Activated CD4-positive, alpha-beta T cell treated with anti-CD3 and anti-CD28 coated beads for 24 hours (primary cell): ENCODE measurements around the gene OIP5.
"Not testable (repeated sequence)": the region's sequence is repeated elsewhere in the genome, so short reads cannot be mapped to it uniquely, and the experiment has no call there.

Source experiments
- DNase-seq, 2 donors: peaks; one replicate each; pipeline ENCODE4 v3.0.0-alpha.2; 2020; ENCODE audit warnings: low read depth in 2 of 2

Gene OIP5

DNA sequence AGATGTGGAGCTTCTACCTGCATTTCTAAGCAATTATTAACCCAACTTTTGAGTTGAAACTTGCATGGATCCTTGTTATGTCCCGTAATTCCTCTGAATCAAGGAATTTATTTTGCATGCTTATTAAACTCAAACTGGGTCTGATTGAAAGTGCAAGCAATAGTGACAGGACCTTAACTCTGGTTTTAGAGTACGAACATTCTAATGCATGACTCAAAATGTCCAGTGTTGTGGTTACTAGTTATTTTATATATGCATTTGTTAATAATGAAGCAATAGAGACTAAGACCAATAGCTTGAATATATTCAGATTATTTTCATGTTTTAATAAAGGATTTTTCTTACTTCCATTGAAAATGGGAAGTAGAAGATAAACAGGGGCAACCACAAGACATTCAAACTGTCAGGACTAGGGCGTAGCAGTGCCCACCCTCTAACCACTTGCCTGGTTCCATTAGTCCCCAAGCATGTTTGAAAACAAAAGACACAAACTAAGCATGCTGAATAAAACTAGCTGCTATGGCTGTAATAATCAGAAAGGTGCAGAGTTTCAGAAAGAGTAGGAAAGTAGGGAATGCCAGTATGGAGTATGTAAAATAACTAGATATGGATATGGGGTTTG is 28.1 kb downstream of the OIP5 start:
- DNase-seq: no peak

- DNase-seq: no peak
Observed at GRCh38 chr15:41301587-41301986, 30.8 kb downstream of the OIP5 start.

DNA sequence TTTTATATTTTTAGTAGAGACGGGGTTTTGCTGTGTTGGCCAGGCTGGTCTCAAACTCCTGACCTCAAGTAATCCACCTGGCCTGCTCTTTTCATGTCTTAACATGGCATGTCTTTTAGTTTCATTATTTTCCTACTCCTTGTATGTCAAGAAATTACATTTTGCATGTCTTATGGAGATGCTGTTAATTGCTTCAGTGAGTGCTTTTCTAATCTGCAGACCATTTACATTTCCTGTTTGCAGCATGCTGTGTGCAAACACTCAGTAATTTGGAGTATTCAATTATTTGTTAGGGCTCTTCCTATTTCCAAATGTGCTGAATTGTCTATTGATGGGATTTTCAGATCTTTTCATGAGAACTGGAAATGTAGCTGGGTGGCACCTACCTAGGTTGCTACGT is 31.3 kb downstream of the OIP5 start:
- not testable (repeated sequence) for DNase-seq

GRCh38 chr15:41292521-41292920 is 39.9 kb downstream of the OIP5 start:
- no peak for DNase-seq

GRCh38 chr15:41291065-41291631 is 41.2 kb downstream of the OIP5 start:
- no peak for DNase-seq

GRCh38 chr15:41289953-41290352 is 42.4 kb downstream of the OIP5 start:
- DNase-seq: no peak

DNA sequence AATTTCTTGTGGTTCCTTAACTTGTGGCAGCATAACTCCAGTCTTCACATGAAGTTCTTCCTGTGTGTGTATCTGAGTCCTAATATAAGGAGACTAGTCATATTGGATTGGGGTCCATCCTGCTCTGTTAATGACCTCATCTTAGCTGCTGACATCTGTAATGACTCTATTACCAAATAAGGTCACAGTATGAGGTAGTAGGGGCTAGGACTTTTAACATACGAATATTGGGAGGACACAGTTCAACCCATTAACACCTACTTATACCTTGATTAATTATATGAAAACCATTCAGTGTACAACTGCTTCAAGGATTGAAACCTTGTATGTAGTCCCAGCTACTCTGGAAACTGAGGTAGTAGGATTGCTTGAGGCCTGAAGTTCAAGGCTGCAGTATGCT is 43.9 kb downstream of the OIP5 start:
- no peak for DNase-seq

- DNase-seq: no peak
Observed at GRCh38 chr15:41286665-41287333, 45.6 kb downstream of the OIP5 start.

GRCh38 chr15:41285285-41285684 is 47.1 kb downstream of the OIP5 start:
- no peak for DNase-seq

GRCh38 chr15:41284427-41285177 is 47.8 kb downstream of the OIP5 start:
- no peak for DNase-seq

DNA sequence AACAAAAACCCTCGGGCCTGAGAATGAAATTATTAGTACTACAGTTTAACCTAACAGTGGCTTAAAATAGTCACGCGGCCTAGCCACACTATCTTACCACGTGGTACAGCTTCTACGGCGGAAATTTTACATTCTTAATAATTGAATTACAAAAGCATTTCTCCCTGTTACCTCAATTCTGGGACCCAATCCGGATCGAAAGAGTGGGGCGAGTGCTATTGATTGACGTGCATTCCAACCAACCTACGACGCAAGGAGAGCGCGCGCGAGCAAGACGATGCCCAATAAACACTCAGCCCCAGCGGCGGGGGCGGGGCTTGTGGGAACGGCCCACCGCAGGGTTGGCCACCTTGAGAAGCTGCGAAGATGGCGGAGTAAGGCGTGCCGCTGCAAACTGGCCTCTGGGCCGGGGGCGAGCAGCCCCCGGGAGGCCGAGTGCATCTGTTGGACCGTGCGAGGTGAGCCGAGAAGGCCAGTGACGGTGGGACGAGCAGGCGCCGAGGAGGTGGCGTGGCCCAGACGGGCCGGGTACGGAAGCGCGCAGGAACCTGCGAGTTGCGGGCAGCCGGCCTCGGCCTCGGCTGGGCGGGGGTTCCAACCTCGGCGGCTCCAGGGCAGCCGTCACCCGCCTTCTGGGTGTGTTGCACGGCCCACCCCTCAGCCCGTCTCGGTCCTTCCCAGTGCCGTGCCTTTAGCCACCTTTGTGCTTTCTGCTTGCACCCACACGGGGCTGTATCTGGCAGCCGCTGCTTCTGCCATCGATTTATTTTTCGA is 48.6 kb downstream of the OIP5 start:
- peak; percentile 97 for DNase-seq

DNA sequence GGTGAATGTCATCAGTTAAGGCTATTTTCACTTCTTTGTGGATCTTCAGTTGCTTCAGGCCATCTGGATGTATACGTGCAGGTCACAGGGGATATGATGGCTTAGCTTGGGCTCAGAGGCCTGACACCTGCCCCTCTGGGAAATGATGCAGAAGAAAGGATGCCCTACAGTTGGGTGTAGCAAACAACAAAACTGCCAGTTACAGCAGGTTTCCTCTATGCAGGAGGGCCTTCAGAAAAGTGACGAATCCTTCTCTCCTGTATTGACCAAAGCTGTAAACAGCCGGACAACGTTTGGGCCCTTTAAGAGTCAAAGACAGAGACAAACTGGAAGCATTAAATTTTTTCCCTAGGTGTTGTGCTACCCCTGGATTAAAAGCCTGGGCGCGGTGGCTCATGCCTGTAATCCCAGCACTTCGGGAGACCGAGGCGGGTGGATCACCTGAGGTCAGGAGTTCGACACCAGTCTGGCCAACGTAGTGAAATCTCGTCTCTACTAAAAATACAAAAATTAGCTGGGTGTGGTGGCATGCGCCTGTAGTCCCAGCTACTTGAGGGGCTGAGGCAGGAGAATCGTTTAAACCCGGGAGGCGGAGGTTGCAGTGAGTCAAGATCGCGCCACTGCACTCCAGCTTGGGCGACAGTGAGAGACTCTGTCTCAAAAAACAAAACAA is 49.3 kb downstream of the OIP5 start:
- not testable (repeated sequence) for DNase-seq

DNA sequence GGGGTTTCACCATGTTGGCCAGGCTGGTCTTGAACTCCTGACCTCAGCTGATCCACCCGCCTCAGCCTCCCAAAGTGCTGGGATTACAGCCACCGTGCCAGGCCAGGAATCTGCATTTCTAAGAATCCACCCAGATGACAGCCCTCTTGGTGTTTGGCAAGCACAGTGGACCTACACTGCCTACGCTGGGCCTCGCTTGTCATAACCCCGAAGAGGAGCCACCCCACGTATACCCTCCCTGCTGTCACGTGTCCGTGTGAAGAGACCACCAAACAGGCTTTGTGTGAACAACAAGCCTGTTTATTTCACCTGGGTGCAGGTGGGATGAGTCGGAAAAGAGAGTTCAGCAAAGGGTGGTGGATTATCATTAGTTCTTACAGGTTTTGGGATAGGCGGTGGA is 50.0 kb downstream of the OIP5 start:
- DNase-seq: not testable (repeated sequence)

- no peak for DNase-seq
Observed at GRCh38 chr15:41281236-41281635, 51.2 kb downstream of the OIP5 start.

- DNase-seq: no peak
Observed at GRCh38 chr15:41279535-41280283, 52.7 kb downstream of the OIP5 start.

DNA sequence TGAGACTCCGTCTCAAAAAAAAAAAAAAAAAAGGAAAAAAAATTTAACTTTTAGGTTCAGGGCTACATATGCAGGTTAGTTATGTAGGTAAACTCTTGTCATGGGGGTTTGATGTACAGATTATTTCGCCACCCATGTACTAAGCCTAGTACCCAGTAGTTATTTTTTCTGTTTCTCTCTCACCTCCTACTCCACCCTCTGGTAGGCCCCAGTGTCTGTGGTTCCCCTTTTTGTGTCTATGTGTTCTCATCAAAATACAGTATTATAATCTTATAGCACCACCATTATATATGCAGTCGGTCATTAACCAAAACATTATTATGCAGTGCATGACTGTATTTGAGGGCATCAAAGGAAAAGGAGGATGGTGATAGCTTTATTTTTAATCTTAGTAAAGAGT is 54.1 kb downstream of the OIP5 start:
- no peak for DNase-seq

DNA sequence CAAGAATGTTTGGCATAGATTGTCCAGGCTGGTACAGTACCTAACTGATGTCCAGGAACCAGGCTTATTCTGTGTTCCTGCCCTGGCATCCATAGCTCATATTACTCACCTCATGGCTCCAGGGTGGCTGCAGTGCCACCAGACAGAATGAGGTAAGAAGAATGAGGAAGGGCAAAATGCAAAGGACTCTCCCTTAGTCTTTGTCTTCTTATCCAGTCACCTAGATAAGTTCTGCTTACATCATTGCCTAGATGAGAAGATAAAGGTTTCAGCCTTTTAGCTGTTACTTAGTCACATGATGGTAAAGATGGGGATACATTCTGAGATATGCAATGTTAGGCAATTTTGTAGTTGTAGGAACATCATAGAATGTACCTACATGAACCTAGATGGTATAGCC is 55.6 kb downstream of the OIP5 start:
- no peak for DNase-seq

GRCh38 chr15:41269887-41270286 is 62.5 kb downstream of the OIP5 start:
- no peak for DNase-seq

DNA sequence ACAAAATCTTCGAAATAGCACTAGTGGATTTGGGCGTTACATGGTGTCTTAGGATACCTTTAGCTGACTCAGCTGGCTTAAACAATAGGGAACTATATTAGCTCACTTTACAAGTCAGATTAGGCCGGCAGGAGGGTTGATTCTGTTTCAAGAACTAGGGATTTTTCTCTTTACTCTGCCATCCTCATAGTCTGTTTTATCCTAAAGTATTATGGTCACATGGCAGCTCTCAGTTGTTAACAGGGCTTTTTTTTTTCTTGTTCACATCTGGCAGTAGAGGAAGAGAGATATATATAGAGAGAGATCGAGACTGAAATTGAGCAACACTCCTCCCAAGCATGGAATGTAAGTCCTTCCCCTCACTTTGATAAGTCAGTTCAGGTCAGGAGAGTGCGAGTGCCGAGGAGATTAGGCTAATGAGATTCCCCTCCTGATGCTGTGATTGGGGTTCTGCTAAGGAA is 68.5 kb downstream of the OIP5 start:
- DNase-seq: no peak

DNA sequence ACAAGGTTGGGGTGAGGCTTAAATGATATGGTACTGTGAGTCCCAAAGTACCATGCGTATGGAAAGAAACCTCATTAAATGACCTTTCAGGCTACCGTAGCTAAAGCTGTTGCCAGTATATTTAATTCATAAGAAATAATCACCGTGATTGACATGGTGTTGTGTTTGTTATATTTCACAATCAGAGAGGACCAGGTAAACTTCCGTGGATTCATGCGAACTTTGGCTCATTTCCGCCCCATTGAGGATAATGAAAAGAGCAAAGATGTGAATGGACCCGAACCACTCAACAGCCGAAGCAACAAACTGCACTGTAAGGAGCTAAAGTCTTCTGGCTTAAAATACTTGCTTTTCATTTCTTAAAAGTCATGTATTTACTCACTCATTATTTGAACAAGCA is 69.8 kb downstream of the OIP5 start:
- DNase-seq: no peak

- DNase-seq: not testable (repeated sequence)
Observed at GRCh38 chr15:41260924-41261323, 71.5 kb downstream of the OIP5 start.
